Caco-2 (cell line): ENCODE measurements around the gene MSMO1. TPM values are rescaled to one million over a fixed set of nuclear protein-coding genes. Genes with fewer than 3 reads are reported as not detected.

ENCODE experiments used
- BruUV-seq: library from RNA; stranded (reverse); fragments of 400-500 nt; replicated peaks from 2 replicates; lab custom pipeline; 2021; lab: Mats Ljungman, UMichigan
- CTCF ChIA-PET: fragments of 300-600 bp; sonication (Branson Sonifier 250); formaldehyde crosslinking; loops from one replicate; lab custom pipeline; 2022; ENCODE audit warnings: antibody characterized with exemption; lab: Charles Lee
- POLR2A ChIA-PET: fragments of 300-600 bp; sonication (Branson Sonifier 250); formaldehyde crosslinking; loops from one replicate; lab custom pipeline; 2022; ENCODE audit warnings: antibody characterized with exemption; lab: Charles Lee
- DNase-seq, 2 experiments: peaks; one replicate each; pipeline versions ENCODE4 v3.0.0 to v3.0.0-alpha.2; 2020 to 2022
- H3K27me3 ChIP-seq: replicated peaks from 2 replicates; pipeline ENCODE4 v1.6.0; 2011; ENCODE audit warnings: low read length; ENCODE audit not compliant: control insufficient read depth, insufficient read depth
- H3K36me3 ChIP-seq: 2 replicates; pipeline ENCODE4 v1.5.1; 2011; ENCODE audit warnings: low read length; ENCODE audit not compliant: control insufficient read depth, insufficient read depth
- H3K4me1 ChIP-seq: fragments of 250-450 bp; sonication (Bioruptor Pico); 2 replicates; pipeline ENCODE4 v1.5.1; 2020; ENCODE audit warnings: mild to moderate bottlenecking
- H3K4me3 ChIP-seq: 2 replicates; pipeline ENCODE4 v1.5.1; 2011; ENCODE audit warnings: low read depth, mild to moderate bottlenecking, control low read depth, low read length
- H3K9me3 ChIP-seq: fragments of 250-450 bp; sonication (Bioruptor Pico); 2 replicates; pipeline ENCODE4 v1.5.1; 2020; ENCODE audit warnings: mild to moderate bottlenecking, moderate library complexity
- H3K27ac Mint-ChIP-seq: one replicate; pipeline ENCODE4 v1.8.0; 2022; ENCODE audit warnings: mixed read lengths; ENCODE audit not compliant: unreplicated experiment
- H3K27me3 Mint-ChIP-seq: one replicate; pipeline ENCODE4 v1.8.0; 2022; ENCODE audit warnings: mixed read lengths; ENCODE audit not compliant: insufficient read depth, unreplicated experiment
- H3K36me3 Mint-ChIP-seq: one replicate; pipeline ENCODE4 v1.8.0; 2022; ENCODE audit warnings: mild to moderate bottlenecking, mixed read lengths; ENCODE audit not compliant: insufficient read depth, unreplicated experiment
- H3K4me1 Mint-ChIP-seq: one replicate; pipeline ENCODE4 v1.8.0; 2022; ENCODE audit warnings: low read depth, mixed read lengths; ENCODE audit not compliant: unreplicated experiment
- H3K4me3 Mint-ChIP-seq: one replicate; pipeline ENCODE4 v1.8.0; 2022; ENCODE audit warnings: mild to moderate bottlenecking, moderate library complexity, mixed read lengths; ENCODE audit not compliant: unreplicated experiment
- H3K9me3 Mint-ChIP-seq: one replicate; pipeline ENCODE4 v1.8.0; 2022; ENCODE audit warnings: mixed read lengths; ENCODE audit not compliant: unreplicated experiment
- intact Hi-C: fragments of 100-400 bp; cut with micrococcal nuclease; formaldehyde crosslinking; loops from one replicate; pipeline ENCODE4 v1.10.0; 2022; ENCODE audit not compliant: unreplicated experiment
- total RNA-seq: library from RNA; stranded (reverse); gene quantifications from 2 replicates; pipeline ENCODE4 v1.2.3, GENCODE V29; 2022
- TF ChIP-seq, protein P1 (sequence below), 2 experiments: fragments of 200-600 bp in 1 of 2; IDR thresholded peaks; 1 replicate in 1 of 2; 2 replicates in 1 of 2; pipeline versions ENCODE4 v1.5.1 to v1.8.0; 2011 to 2022; ENCODE audit warnings: antibody characterized with exemption in 1 of 2, control low read depth in 1 of 2, inconsistent platforms in 1 of 2, low read depth in 1 of 2, low read length in 1 of 2, mild to moderate bottlenecking in 1 of 2, moderate library complexity in 1 of 2; ENCODE audit not compliant: insufficient read depth in 1 of 2, severe bottlenecking in 1 of 2, unreplicated experiment in 1 of 2

MSMO1 gene
- total RNA-seq, 1 experiment from 2014 or later, result 91.1 TPM

DNA sequence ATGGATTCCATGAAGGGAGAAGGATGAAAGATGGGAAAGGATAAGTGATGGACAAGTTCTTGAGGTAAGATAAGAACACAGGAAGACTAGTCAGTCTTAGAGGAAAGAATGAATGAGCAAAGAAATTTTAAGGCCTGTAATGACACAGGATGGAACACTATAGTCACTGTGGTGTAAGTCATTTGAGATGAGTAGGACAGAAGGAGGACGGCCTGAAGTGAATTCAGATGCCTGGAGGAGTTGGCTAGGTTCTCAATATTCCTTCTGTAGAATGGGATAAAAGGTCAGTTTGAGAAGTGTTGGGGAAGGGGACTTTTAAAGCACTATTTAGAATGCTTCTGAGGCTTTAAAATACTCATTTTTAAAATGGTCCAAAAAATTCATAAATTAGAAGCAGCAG, 3.9 kb downstream of the MSMO1 start:
- intact Hi-C loops, result no loop called here
- Histone ChIP-seq H3K9me3 (no peaks in the 10 kb centered on the region), H3K27me3 (no peaks in the 10 kb centered on the region), H3K36me3 (no peaks in the 10 kb centered on the region; the same call in none of the 2 replicates), H3K4me3 (no peak overlapping the region), H3K4me1 (peaks cover 21% of the 10 kb centered on the region)
- Mint-ChIP-seq H3K36me3 (peaks cover 46% of the 10 kb centered on the region), H3K4me1 (peaks cover 24% of the 10 kb centered on the region), H3K27ac (no peak overlapping the region), H3K4me3 (peak overlapping the region; percentile 36), H3K9me3 (no peaks in the 10 kb centered on the region), H3K27me3 (no peaks in the 10 kb centered on the region)
- ChIA-PET POLR2A (no interaction called here), CTCF (no interaction called here)
- TF ChIP-seq, protein P1, sequence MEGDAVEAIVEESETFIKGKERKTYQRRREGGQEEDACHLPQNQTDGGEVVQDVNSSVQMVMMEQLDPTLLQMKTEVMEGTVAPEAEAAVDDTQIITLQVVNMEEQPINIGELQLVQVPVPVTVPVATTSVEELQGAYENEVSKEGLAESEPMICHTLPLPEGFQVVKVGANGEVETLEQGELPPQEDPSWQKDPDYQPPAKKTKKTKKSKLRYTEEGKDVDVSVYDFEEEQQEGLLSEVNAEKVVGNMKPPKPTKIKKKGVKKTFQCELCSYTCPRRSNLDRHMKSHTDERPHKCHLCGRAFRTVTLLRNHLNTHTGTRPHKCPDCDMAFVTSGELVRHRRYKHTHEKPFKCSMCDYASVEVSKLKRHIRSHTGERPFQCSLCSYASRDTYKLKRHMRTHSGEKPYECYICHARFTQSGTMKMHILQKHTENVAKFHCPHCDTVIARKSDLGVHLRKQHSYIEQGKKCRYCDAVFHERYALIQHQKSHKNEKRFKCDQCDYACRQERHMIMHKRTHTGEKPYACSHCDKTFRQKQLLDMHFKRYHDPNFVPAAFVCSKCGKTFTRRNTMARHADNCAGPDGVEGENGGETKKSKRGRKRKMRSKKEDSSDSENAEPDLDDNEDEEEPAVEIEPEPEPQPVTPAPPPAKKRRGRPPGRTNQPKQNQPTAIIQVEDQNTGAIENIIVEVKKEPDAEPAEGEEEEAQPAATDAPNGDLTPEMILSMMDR (IDR thresholded peaks at IDR 0.05; ENCODE audit: insufficient read depth in 1 of 2, low read depth in 1 of 2, low read length in 1 of 2, severe bottlenecking in 1 of 2, unreplicated experiment in 1 of 2), result no peak
- no peak for DNase-seq
- no TSS peak for BruUV-seq

GRCh38 chr4:165331823-165332222, 4.4 kb downstream of the MSMO1 start:
- peaks cover 50% of the 10 kb centered on the region for H3K36me3 Mint-ChIP-seq
- no peaks in the 10 kb centered on the region; the same call in none of the 2 replicates for H3K36me3 ChIP-seq
- intact Hi-C loops, result no loop called here
- H3K4me1 ChIP-seq, result peaks cover 20% of the 10 kb centered on the region
- H3K4me3 Mint-ChIP-seq, result peak overlapping the region; percentile 8
- no peak for DNase-seq
- no peak overlapping the region; the same call in 1 of the 2 replicates for H3K4me3 ChIP-seq
- H3K9me3 Mint-ChIP-seq, result no peaks in the 10 kb centered on the region
- peaks cover 24% of the 10 kb centered on the region for H3K4me1 Mint-ChIP-seq
- ChIA-PET CTCF (no interaction called here), POLR2A (no interaction called here)
- H3K27me3 Mint-ChIP-seq, result no peaks in the 10 kb centered on the region
- no peaks in the 10 kb centered on the region for H3K27me3 ChIP-seq
- no peak overlapping the region for H3K27ac Mint-ChIP-seq
- TF ChIP-seq, protein P1 (IDR thresholded peaks at IDR 0.05; ENCODE audit: insufficient read depth in 1 of 2, low read depth in 1 of 2, low read length in 1 of 2, severe bottlenecking in 1 of 2, unreplicated experiment in 1 of 2), result no peak
- H3K9me3 ChIP-seq, result no peaks in the 10 kb centered on the region
- no TSS peak for BruUV-seq

DNA sequence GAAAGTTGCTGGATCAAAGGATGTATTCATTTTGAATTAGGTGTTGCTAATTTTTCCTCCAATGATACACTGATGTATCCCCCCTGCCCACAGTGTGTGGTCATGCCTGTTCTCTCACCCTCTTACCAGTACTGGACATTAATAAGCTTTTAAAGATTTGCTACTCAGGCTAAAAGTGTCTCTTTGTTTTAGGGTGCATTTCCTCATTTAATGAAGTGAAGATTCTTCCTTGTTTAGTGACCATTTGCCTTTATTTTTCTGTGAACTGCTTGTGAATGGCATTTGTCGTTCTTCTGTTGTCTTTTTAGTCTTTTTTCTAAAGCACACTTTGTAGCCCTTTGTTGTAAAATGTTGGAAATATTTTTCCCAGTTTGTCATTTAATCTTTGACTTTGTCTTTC, 5.0 kb downstream of the MSMO1 start:
- no peak overlapping the region for H3K4me3 Mint-ChIP-seq
- no peak for DNase-seq
- no TSS peak for BruUV-seq
- no peaks in the 10 kb centered on the region for H3K9me3 Mint-ChIP-seq
- H3K27me3 Mint-ChIP-seq, result no peaks in the 10 kb centered on the region
- no peaks in the 10 kb centered on the region for H3K27me3 ChIP-seq
- no peaks in the 10 kb centered on the region for H3K9me3 ChIP-seq
- H3K4me3 ChIP-seq, result no peak overlapping the region
- H3K36me3 ChIP-seq, result no peaks in the 10 kb centered on the region; the same call in none of the 2 replicates
- TF ChIP-seq, protein P1 (IDR thresholded peaks at IDR 0.05; ENCODE audit: insufficient read depth in 1 of 2, low read depth in 1 of 2, low read length in 1 of 2, severe bottlenecking in 1 of 2, unreplicated experiment in 1 of 2), result no peak
- no peak overlapping the region for H3K27ac Mint-ChIP-seq
- peaks cover 24% of the 10 kb centered on the region for H3K4me1 Mint-ChIP-seq
- CTCF ChIA-PET, result no interaction called here
- peaks cover 20% of the 10 kb centered on the region for H3K4me1 ChIP-seq
- POLR2A ChIA-PET, result no interaction called here
- intact Hi-C loops, result no loop called here
- H3K36me3 Mint-ChIP-seq, result peaks cover 57% of the 10 kb centered on the region
